ENCODE results near the gene CPN1.
A peak's percentile ranks its signal among the peaks of the same experiment; 100 is the strongest.
"Not testable (repeated sequence)": the region's sequence is repeated elsewhere in the genome, so short reads cannot be mapped to it uniquely, and the experiment has no call there.

CPN1 gene

DNA sequence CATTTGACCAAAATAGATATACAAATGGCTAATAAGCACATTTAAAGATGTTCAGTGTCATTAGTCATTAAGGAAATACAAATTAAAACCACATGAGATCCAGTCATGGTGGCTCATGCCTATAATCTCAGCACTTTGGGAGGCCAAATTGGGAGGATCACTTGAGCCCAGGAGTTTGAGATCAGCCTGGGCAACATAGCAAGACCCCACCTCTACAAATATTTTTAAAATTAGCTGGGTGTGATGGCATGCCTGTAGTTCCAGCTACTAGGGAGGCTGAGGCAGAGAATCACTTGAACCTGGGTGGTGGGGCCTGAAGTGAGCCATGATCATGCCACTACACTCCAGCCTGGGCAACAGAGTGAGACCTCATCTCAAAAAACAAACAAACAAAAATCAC is 607 bp upstream of the CPN1 start:
- DNase-seq (ENCODE audit: low read depth in 1 of 2, low spot score in 1 of 2), result not testable (repeated sequence)

DNA sequence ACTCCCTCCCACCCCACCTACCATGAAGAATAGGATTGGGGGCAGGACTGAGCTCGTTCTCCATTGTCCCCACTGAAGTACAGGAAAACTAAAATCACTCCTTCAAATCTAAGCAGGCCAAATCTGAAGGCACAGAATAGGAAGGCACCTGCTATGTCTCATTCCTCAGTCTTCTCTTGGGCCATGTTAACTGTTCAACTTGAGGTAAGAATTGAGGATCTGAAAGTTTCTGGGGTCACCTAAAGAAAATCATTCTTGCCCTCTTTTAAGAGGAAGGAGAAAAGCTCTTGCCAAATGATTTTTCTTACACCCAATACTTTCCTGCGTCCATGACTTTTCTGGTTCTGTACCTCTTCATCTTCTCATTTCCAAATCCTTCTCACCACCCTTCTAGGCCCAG is 4.9 kb downstream of the CPN1 start:
- DNase-seq (ENCODE audit: low read depth in 1 of 2, low spot score in 1 of 2), result no peak

DNA sequence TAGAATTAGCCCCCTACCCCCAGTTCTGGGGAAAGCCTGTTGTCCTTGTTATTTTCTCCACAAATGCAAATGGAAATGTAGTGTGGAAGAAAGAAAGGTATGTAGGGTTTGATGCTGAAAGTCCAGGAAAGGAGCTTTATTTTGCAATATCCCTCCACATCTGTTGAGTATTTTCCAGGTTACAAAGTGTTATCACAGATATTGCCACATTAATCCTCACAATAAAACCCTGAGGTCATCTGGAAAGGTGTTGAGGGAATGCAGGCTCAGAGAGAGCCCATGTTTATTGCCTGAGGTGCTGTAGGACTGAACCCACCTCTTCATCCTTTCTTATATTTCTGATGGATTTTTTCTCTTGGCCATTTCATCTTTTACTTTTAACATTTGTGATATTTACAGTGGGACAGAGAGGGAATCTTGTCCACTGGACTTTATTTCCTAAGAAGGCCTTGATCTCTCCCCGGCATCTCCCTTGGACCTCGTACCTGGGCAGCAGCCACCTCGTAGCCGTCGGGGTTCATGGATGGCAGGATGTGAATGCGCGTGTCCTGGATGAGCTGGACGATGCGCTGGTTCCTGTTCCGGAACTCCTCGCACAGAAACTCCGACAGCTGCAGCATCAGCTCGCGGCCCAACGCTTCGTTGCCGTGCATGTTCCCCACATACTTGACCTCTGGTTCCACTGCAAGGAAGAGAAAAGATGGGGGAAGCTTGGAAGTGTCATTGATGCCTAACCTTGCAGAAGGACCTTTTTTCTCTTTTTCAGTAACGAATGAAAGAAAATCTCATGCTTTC is 6.0 kb downstream of the CPN1 start:
- DNase-seq (ENCODE audit: low read depth in 1 of 2, low spot score in 1 of 2), result no peak

DNA sequence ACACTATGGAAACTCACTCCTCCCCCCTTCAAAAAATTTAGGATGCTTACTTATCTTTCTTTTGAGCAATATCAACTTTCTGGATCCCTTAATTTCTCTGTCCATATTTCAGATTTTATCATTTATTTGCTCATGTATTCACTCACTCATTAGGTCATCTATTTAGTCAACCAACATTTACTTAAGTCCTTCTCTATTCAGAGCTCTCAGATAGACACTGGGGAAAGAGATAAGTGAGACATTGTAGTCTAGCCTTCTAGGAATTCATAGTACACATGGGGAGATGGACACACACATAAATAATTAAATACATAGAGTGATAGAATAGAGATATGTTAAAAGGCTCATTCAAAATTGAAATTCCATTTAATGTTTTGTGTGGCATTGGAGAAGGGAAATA is 9.2 kb downstream of the CPN1 start:
- no peak for DNase-seq (ENCODE audit: low read depth in 1 of 2, low spot score in 1 of 2)

DNA sequence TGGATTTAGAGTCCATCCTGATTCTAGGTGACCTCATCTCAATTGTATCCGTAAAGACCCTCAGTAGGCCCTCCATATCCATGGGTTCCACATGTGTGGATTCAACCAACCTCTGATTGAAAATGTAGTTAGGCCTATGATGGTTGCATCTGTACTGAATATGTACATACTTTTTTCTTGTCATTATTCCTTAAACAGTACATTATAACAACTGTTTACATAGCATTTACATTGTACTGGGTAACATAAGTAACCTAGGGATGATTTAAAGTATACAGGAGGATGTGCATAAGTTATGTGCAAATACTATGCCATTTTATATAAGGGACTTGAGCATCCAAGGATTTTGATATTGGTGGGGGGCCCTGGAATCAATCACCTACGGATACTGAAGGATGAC is 10.1 kb downstream of the CPN1 start:
- DNase-seq (ENCODE audit: low read depth in 1 of 2, low spot score in 1 of 2), result no peak

DNA sequence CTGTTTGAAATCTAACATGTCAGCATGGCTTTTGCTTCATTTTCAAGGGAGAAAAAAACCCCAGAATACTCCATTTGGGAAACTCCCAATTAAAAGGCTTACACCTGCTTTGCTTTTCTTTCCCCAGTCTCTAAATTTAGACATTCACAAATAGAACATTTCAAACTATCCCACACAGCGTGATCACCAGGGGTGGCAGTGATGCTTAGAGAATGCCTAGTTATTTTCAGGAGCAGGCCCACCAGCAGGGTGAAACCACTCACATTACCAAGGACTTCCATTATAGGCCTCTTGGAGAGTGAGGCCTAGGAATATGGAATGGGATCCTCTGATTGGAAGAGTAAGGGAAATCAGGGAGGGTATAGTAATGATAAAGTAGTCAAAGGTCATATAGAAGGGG is 14.2 kb downstream of the CPN1 start:
- DNase-seq (ENCODE audit: low read depth in 1 of 2, low spot score in 1 of 2), result no peak

DNA sequence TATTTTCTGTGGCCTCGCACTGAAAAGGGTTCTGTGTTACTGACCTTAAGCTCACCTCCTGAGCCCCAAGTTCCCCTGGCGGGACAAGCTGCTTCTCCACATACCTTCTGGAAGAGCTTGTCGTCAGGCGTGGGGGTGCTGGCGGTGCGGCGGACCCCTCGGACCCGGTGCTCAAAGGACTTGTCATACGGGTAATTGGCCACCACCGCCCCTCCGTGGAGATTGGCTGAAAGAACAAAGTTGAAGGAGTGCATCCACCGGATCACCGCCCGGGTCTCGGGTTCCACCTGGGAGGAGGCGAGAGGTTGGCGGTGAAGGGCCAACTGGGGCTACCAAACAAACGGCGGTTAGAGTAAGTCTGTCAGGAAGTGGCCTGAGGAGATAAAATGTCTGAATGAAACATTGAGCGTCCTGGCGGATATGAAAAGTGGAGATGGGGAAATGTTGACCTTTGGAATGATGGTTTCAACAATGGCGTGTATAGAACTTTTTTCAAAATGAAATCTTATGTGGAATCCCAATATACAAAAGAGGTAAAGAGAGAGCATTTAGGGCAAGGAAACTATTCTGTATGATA is 16.5 kb downstream of the CPN1 start:
- DNase-seq (ENCODE audit: low read depth in 1 of 2, low spot score in 1 of 2), result no peak

DNA sequence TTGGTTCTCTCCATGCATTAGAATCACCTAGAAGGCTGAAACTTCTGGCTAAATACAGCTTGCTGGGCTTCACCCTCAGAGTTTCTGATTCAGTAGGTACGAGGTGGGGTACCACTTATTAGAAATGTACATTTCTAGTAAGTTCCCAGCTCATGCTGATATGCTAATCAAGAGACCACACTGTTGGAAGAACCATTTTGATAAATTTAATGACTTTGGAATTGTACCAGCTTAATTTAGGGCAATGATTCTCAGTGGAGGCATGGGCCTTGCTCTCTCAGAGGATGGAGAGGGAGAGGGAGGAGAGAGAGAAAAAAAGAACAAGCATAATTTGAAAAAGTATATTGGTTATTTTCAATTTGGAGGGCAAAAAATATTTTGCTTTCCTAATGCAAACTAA is 20.3 kb downstream of the CPN1 start:
- no peak for DNase-seq (ENCODE audit: low read depth in 1 of 2, low spot score in 1 of 2)

DNA sequence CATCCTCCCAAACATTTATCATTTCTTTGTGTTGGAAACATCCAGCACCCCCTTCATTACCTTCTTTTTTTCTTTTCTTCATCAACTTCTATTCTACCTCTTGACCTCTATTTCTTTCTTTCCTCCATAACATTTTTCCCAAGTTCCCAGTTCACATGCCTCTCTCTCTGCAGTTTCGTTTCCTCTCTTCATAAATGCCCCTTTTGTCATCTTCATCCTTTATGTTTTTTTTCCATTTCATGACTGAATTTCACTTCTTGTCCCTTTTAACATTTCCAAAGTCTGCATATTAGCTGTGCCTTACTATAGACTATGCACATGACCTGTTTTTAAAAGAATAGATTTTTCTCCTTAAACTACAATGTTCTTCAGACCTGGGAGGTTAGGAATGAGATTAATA is 23.7 kb downstream of the CPN1 start:
- DNase-seq (ENCODE audit: low read depth in 1 of 2, low spot score in 1 of 2), result no peak

DNA sequence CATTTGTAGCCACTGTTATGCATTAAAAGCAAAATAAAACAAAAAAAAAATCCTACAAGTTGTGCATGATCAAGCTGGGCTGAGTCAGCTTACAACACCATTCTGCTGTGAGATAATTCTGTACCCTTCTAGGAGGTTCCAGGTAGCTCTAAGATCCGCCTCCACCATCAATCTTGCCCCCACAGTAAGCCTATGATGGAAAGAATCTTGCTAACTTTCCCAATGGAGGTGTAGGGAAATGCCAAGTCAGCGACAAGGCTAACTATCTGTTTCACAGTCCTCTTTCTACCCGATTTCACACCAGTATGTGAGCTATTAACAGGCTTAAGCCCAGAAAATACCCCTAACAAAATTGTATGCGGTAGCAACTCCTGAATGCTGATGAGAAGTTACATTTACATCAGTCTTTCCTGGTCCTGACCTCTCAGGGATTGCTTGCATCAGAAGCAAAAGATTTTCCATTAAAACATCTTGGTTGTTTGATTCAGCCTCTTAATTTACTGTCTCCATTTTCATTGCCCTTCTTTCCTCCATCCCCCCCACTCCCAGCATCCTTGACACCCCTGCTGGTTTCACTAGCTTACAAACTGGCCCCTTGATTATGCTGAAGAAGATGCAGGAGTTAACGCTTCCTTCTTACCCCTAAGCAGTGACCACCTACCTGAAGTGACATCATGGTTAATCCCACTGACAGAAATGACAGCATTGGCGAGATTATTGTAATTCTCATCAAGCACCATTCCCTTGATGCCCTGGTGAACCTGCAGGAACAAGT is 27.8 kb downstream of the CPN1 start:
- no peak for DNase-seq (ENCODE audit: low read depth in 1 of 2, low spot score in 1 of 2)

DNA sequence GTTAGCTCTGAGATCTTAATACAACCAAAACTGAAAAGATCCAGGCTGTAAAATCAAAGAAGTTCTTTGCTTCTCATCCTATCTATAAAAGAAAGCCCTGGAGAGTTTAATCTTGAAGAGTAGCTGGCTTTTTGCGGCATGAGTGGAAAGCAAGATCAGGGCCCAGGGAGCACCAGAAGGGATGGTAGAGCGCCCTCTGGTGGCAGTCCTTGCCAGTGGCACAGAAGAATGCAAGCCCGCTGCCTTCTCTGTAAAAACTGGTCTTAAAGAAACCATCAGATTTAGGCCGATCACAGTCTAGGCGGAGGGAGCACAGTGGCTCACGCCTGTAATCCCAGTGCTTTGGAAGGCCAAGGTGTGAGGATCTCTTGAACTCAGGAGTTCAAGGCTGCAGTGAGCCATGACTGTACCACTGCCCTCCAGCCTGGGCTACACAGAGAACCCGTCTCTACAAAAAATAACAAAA is 35.6 kb downstream of the CPN1 start:
- peak; percentile 63 to 79 for DNase-seq (ENCODE audit: low read depth in 1 of 2, low spot score in 1 of 2)

DNA sequence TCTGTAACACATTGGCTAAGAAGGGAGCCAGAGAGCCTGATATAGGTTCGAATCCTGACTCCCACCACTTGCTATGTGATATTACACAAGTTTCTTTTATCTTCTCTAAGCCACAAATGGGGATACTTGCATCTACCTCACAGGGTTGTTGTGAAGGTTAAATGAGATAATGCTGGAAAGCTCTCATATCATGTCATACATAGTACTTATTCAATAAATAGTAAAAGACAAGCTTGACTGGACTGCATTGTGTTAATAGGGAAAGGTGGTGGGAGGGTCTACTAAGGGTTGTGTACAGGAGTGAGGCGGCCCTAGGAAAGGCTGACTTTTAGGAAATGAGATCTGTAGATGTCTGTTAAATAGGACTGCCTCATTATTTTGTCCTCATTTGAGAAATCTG is 36.1 kb downstream of the CPN1 start:
- no peak for DNase-seq (ENCODE audit: low read depth in 1 of 2, low spot score in 1 of 2)

DNA sequence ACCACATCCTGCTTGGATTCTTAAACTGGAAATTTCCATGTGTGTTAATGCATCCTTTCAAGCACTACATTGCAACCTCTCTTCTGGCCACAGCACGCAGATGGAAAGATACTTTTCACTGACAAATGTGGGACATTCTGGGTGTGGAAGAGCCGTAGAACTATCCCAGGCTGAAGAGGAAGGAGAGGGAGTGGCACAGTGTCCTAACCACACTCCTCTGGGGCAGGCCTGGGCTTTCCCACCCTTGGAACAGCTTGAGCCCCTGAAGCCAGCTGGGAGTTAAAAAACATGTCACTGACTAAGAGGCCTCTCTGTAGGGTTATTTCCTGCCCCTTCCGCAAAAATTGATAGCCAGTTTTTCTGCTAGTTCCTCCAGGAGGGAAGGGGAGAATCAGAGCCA is 37.9 kb downstream of the CPN1 start:
- DNase-seq (ENCODE audit: low read depth in 1 of 2, low spot score in 1 of 2), result no peak

DNA sequence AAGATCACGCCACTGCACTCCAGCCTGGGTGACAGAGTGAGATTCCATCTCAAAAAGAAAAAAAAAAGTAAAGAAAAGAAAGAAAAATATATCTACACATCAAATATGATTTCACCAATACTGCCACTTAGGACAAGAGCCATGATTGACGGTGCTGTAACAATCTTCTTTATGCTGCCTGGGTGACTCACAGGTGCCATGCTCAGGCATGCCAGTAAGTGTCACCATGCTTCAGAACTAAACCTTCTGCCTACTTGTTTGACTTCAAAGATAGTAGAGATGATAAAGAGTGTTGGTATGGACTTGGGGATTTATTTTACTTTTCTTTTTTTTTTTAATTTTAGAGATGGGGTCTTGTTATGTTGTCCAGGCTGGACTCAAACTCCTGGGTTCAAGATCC is 38.3 kb downstream of the CPN1 start:
- DNase-seq (ENCODE audit: low read depth in 1 of 2, low spot score in 1 of 2), result no peak

DNA sequence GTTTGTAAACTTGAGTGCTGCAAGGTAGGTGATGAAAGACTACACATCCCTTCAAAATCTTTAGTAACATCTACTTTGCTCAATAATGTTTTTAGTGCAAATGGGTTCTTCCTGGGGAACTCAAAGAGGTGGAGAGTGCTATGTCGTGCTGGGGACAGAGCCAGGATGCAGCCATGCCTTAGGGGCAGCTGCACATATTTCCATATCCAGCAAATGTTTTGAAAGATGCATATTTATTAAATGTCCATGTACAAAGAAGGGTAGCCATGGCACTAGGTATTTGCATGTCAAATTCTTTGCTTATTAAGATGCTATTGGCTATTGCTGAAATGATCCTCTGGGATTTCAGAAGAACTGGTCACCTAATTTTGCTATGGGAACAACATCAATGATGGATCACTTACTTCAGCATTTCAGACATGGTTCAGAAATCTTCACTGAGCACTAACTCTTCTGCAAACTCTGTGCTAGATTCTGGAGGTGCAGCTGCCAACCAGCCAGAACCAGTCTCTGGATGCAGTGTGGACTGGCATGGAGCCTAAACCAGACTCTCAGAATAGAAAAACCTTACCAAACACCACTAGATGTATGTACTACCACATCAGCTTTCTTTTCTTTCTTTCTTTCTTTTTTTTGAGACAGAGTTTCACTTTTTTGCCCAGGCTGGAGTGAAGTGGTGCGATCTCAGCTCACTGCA is 40.2 kb downstream of the CPN1 start:
- DNase-seq (ENCODE audit: low read depth in 1 of 2, low spot score in 1 of 2), result no peak

DNA sequence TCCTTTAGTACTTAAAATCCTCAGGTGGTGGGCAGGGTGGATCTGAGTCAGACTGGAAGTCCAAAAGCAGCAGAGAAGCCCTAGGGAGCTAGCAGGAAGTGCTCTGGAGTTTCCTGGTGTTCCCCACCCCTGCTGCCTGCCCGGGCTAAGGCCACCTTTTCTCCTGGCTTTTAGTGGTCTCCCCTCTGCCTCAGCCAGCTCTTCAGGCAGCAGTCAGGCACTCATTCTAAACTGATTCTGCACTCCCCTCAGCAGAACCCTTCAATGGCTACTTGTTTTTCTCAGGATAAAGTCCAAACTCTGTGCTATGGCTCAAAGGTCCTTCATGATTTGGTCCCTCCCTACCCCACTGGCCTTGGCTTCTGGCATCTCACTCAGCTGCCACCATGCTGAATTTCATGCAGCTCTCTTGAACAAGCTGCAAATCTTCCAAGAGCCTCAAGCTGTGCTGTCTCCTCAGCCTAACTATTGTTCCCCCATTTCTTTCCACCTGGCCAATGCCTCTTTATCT is 43.1 kb downstream of the CPN1 start:
- no peak for DNase-seq (ENCODE audit: low read depth in 1 of 2, low spot score in 1 of 2)

DNA sequence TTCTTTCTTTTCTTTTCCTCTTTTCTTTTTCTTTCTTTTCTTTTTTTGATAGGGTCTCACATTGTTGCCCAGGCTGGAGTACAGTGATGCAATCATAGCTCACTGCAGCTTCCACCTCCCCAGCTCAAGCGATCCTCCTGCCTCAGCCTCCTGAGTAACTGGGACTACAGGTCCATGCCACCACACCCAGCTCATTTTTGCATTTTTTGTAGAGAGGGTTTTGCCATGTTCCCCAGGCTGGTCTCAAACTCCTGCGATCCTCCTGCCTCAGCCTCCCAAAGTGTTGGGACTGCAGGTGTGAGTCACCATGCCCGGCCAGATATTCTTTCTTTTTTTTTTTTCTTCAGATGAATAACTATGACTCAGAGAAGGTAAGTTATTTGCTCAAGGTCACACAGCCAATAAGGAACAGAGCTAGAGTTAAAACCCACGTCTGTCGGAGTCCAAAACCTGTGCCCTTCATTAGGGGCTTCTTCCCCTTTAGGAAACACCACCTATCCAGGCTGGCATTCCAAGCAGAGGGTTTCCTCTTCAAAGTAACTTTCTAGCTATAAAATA is 43.8 kb downstream of the CPN1 start:
- no peak for DNase-seq (ENCODE audit: low read depth in 1 of 2, low spot score in 1 of 2)

DNA sequence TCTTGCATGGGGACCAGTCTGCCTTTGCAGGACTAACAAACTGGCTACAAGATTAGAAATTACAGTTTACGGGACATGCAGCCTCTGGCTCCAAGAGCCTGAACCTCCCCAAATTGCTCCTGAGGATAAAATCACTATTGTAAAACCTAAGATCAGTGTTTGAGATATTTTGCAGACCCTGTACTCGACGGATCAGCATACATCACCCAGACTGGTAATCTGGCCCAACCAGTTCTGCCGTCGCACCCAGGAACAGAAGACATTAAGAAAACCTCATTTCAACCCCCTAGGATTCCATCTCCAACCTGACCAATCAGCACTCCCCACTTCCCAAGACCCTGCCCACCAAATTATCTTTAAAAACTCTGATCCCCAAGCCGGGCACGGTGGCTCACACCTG is 44.8 kb downstream of the CPN1 start:
- DNase-seq (ENCODE audit: low read depth in 1 of 2, low spot score in 1 of 2), result no peak

DNA sequence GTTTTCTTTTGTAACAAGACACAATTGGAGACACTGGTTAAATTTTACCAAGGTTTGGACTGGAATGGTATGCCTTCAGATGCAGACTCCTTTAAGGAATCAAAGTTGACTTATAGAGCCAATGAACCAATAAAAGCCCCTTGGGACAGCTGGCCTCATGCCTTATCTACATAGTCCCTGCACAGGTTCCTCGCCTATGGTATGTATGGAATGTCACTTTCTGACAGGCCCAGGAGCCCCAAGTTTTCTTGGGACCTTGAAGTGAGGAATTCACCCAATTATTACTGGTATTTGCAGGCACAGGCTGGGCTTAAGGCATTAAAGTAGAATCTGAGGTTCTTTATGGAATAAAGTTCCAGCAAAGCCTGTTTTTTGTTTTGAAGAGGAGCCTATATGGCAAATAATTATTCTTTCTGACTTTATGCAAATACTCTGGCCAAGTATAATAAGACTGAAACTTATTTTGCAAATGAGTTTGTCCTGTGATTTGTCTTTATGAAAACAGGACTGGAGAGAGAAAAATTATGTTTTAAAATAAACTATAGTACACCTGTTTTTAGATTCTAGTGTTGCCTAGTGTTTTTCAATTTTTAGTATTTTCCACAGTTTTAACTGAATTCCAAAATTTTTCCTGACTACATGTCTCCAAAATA is 47.8 kb downstream of the CPN1 start:
- DNase-seq (ENCODE audit: low read depth in 1 of 2, low spot score in 1 of 2), result no peak

DNA sequence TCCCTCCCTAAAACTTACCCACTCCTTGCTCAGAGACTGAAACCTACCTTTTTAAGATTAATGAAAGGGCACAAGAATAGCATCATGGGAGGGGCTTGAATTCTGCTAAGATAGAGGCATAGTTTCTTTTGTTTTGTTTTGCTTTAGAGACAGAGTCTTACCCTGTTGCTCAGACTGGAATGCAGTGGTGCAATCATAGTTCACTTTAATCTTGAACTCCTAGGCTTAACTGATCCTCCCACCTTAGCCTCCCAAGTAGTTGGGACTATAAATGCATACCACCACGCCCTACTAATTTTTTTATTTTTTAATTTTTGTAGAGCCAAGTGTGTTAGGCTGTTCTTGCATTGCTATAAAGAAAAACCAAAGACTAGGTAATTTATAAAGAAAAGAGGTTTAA is 54.3 kb downstream of the CPN1 start:
- DNase-seq (ENCODE audit: low read depth in 1 of 2, low spot score in 1 of 2), result no peak

DNA sequence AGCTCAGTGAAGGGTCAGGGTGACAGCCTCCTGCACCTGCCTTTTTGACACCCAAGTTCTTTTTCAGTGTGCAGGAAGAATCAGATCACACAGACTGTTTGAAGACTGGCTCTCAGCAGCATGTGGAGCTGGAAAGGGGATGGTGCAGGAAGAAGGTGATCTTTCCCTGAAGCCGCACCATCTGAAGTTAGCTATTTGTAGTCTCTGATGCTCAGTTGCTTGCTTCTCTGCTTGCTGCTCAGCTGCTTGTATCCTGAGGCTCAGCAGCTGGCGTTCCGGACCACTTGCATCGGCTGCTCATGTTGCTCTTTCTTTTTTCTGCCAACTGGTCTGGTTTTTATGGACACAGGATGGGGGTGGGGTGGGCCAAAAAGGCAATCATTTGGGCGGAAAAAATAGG is 56.1 kb downstream of the CPN1 start:
- DNase-seq (ENCODE audit: low read depth in 1 of 2, low spot score in 1 of 2), result no peak
